Choroid plexus epithelial cell (primary cell): ENCODE data around the gene PGS1.

Experiments used
- DNase-seq: peaks from one replicate; pipeline ENCODE4 v3.0.0-alpha.2; 2010; ENCODE audit warnings: low read depth
- H3K4me3 ChIP-seq: 2 replicates; pipeline ENCODE4 v1.5.1; 2011; ENCODE audit warnings: low read depth, mild to moderate bottlenecking, control low read depth, low read length, moderate library complexity
- CTCF ChIP-seq: conservative IDR thresholded peaks from 2 replicates; pipeline ENCODE4 v1.5.1; 2011; ENCODE audit warnings: low read depth, mild to moderate bottlenecking, control low read depth, inconsistent platforms, low read length, moderate library complexity

PGS1 gene

GRCh38 chr17:78409191-78409928, 30.9 kb downstream of the PGS1 start:
- TF ChIP-seq CTCF: no peak
- no peak overlapping the region for H3K4me3 ChIP-seq
- DNase-seq: no peak

DNA sequence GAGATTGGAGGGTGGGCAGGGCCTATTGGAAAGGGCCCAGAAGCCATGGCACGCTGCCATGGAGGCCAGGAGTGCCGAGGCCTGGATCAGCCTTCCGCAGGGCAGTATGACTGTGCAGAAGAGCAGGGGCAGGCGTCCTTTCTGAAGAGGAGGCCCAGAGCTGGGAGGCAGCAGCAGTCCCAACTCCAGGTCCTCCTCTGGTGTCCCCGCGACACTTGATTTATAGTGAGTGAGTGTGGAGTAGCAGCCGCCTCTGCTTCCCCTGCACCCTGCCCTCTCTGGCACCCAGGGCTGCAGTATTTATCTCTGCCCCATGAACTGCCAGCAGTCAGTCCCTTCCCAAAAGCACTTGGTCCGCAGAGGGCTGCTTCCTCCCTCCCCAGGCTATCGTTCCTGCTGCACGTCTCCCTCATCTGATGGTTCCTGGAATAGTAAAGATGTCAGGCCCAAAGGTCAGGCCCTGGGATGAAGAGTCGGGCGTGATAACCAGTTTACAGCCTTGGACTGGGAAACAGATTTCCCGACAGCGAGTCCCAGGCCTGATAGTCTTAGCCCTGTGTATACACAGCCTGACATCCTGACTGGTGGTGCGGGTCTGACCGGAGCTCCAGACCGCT, 32.9 kb downstream of the PGS1 start:
- DNase-seq: no peak
- no peak for TF ChIP-seq CTCF
- H3K4me3 ChIP-seq: no peak overlapping the region

GRCh38 chr17:78412403-78412802, 34.0 kb downstream of the PGS1 start:
- peak; percentile 74 for TF ChIP-seq CTCF
- H3K4me3 ChIP-seq: no peak overlapping the region
- DNase-seq: peak; percentile 57

DNA sequence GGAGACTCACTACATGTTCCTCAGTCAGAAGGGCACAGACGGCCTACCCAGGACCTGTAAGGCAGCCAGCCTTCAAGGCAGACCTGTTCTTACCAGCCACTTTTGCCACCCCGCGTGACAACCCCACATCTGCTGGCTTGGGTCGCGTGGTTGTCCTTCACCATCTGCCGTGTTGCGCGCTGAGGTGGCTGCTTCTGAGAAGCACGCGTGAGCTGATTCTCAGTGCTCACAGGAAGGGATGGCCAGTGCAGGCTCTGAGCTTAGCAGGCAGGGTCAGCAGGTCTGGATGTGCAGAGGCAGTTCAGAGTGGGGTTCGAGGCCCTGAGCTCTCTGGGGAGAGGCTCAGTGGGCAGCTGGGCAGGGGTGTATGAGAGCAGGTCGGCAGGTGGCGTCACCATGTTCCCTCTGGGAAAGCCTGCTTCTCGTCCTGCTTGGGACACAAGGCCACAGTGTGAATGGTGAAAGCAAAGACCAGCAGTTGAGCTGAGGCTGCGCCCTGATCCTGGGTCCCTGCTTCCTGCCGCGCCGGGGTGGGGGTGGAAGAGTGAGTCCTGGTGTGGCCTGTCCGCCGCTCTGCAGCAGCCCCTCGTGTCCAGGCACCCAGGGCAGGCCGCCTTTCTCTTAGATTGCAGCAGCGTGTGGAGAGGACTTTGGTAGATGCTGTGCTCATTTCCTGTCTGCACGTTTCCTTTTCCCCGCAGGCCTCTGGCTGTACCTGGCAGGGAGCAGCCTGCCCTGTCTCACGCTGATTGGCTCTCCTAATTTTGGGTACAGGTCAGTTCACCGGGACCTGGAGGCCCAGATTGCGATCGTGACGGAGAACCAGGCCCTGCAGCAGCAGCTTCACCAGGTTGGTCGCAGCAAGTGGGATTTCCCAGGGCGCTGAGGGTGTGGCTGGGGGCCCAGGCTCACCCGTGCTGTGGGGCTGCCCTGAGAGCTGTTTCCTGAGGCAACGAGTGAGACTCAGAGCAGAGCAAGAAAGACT, 36.0 kb downstream of the PGS1 start:
- no peak overlapping the region for H3K4me3 ChIP-seq
- no peak for DNase-seq
- no peak for TF ChIP-seq CTCF

- peak; percentile 77 for DNase-seq
- TF ChIP-seq CTCF: no peak
- H3K4me3 ChIP-seq: no peak overlapping the region
Measured at GRCh38 chr17:78415821-78416711, 37.6 kb downstream of the PGS1 start.
